Nephron (organoid): Measurements from ENCODE around the gene PRSS33.

Experiments
- H3K27ac Mint-ChIP-seq, 3 experiments: 2 replicates each; pipeline ENCODE4 v1.8.0; 2020; ENCODE audit warnings: mixed read lengths in 3 of 3, mild to moderate bottlenecking in 2 of 3, moderate library complexity in 1 of 3
- H3K27me3 Mint-ChIP-seq: 2 replicates; pipeline ENCODE4 v1.8.0; 2021; ENCODE audit warnings: low read depth, mild to moderate bottlenecking, moderate library complexity, mixed read lengths
- H3K36me3 Mint-ChIP-seq: 2 replicates; pipeline ENCODE4 v1.8.0; 2020; ENCODE audit warnings: low read depth, mixed read lengths
- H3K4me1 Mint-ChIP-seq: 2 replicates; pipeline ENCODE4 v1.8.0; 2020; ENCODE audit warnings: mixed read lengths
- H3K4me3 Mint-ChIP-seq, 3 experiments: 2 replicates each; pipeline ENCODE4 v1.8.0; 2020; ENCODE audit warnings: mild to moderate bottlenecking in 3 of 3, mixed read lengths in 3 of 3, moderate library complexity in 2 of 3
- H3K9me3 Mint-ChIP-seq: 2 replicates; pipeline ENCODE4 v1.8.0; 2020; ENCODE audit warnings: mixed read lengths
- TF ChIP-seq, protein P1 (sequence below), 3 experiments: fragments of 200-600 bp; sonication (generic); IDR thresholded peaks; one replicate each; pipeline ENCODE4 v1.5.0; 2021; ENCODE audit warnings: antibody characterized with exemption in 3 of 3; ENCODE audit not compliant: unreplicated experiment in 3 of 3

The PRSS33 gene

DNA sequence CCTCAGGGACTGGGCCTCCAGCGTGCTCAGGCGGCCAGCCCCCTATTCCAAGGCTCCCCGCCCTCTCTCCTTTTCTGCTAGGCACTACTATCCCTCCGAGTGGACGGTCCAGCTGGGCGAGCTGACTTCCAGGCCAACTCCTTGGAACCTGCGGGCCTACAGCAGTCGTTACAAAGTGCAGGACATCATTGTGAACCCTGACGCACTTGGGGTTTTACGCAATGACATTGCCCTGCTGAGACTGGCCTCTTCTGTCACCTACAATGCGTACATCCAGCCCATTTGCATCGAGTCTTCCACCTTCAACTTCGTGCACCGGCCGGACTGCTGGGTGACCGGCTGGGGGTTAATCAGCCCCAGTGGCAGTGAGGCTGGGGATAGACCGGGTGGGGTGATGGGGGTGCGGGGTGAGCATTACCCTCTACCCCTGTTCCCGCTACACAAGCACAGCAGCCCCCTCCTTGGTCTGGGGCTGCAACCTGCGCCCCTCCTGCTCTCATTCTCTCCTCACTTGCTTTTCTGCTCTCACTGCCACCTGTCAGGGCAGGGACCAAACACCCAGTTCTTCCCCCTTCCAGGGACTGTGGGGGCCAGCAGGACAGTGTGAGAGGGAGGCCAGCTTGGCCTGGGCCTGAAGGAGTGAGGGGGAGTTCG, 12.0 kb upstream of the PRSS33 start:
- peaks cover 8% of the 10 kb centered on the region for H3K4me1 Mint-ChIP-seq
- H3K27me3 Mint-ChIP-seq = peaks cover 9% of the 10 kb centered on the region
- H3K27ac Mint-ChIP-seq = no peak overlapping the region
- H3K9me3 Mint-ChIP-seq = peaks cover 16% of the 10 kb centered on the region
- TF ChIP-seq, protein P1, sequence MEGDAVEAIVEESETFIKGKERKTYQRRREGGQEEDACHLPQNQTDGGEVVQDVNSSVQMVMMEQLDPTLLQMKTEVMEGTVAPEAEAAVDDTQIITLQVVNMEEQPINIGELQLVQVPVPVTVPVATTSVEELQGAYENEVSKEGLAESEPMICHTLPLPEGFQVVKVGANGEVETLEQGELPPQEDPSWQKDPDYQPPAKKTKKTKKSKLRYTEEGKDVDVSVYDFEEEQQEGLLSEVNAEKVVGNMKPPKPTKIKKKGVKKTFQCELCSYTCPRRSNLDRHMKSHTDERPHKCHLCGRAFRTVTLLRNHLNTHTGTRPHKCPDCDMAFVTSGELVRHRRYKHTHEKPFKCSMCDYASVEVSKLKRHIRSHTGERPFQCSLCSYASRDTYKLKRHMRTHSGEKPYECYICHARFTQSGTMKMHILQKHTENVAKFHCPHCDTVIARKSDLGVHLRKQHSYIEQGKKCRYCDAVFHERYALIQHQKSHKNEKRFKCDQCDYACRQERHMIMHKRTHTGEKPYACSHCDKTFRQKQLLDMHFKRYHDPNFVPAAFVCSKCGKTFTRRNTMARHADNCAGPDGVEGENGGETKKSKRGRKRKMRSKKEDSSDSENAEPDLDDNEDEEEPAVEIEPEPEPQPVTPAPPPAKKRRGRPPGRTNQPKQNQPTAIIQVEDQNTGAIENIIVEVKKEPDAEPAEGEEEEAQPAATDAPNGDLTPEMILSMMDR (IDR thresholded peaks at IDR 0.05; ENCODE audit: unreplicated experiment in 3 of 3) = no peak
- peaks cover 4% of the 10 kb centered on the region for H3K36me3 Mint-ChIP-seq
- H3K4me3 Mint-ChIP-seq = no peak overlapping the region

DNA sequence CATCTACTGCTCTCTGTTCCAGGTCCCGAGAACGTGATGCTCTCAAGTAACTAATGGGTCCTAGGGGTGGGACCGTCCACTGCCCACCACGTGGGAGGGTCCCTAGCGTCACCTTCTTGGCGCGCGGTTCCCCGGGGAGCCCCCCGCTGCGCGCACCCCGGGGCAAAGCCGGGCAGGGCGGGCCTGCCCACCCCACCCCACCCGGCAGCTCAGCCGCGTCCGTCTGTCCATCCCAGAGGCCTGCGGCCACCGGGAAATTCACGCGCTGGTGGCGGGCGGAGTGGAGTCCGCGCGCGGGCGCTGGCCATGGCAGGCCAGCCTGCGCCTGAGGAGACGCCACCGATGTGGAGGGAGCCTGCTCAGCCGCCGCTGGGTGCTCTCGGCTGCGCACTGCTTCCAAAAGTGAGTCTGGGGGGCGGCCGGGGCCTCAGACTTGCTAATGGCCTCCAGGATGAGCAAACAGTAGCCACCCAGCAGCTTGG, 11.4 kb upstream of the PRSS33 start:
- H3K9me3 Mint-ChIP-seq = peaks cover 10% of the 10 kb centered on the region
- H3K27me3 Mint-ChIP-seq = peaks cover 9% of the 10 kb centered on the region
- H3K27ac Mint-ChIP-seq = no peak overlapping the region
- peaks cover 8% of the 10 kb centered on the region for H3K4me1 Mint-ChIP-seq
- no peak overlapping the region for H3K4me3 Mint-ChIP-seq
- H3K36me3 Mint-ChIP-seq = peaks cover 2% of the 10 kb centered on the region
- TF ChIP-seq, protein P1 (IDR thresholded peaks at IDR 0.05; ENCODE audit: unreplicated experiment in 3 of 3) = no peak

DNA sequence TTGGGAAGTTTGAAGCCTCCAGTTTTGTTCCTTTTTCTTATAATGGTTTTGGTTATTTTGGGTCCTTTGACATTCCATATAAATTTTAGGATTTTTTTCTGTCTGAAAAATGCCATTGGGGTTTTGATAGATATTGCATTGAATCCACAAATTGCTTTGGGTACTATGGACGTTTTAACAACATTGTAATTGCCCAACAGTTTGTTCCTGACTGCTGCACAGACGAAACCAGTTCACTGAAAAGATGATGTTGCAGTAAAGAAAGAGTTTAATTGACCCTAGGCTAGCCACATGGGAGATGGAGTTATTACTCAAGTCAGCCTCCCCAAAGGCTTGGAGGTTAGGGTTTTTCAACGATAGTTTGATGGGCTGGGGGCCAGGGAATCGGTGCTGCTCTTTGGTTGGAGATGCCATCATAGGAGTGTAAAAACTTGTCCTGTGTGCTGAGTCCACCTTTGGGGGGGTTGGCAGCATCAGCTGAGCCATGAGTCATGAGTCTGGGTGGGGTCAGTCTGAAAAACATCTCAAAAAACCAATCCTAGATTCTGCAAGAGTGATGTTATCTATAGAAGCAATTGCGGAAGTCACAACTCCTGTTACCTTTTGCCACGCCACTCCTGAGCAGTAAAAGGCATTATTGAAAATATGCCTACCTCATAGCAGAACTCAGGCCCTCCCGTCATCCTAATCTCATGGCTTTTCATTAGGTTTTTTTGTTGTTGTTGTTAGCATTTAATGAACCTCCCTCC, 8.2 kb upstream of the PRSS33 start:
- H3K4me3 Mint-ChIP-seq = no peak overlapping the region
- H3K36me3 Mint-ChIP-seq = no peaks in the 10 kb centered on the region
- H3K27me3 Mint-ChIP-seq = peaks cover 29% of the 10 kb centered on the region
- TF ChIP-seq, protein P1 (IDR thresholded peaks at IDR 0.05; ENCODE audit: unreplicated experiment in 3 of 3) = no peak
- H3K27ac Mint-ChIP-seq = no peak overlapping the region
- H3K9me3 Mint-ChIP-seq = peaks cover 2% of the 10 kb centered on the region
- H3K4me1 Mint-ChIP-seq = peaks cover 8% of the 10 kb centered on the region

DNA sequence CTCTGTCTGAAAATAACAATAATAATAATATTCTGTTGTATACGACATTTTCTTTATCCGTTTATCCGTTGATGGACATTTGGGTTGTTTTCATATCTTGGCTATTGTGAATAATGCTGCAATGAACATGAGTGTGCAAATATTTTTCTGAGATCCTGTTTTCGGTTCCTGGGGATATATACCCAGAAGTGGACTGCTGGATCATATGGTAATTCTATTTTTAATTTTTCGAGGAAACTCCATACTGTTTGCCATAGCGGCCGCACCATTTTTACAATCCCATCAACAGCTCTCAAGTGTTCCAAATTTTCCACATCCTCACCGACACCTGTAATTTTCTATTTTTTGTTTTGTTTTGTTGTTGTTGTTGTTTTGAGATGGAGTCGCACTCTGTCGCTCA, 5.6 kb upstream of the PRSS33 start:
- Mint-ChIP-seq H3K4me1 (peaks cover 8% of the 10 kb centered on the region), H3K36me3 (no peaks in the 10 kb centered on the region), H3K27ac (no peak overlapping the region), H3K4me3 (no peak overlapping the region), H3K9me3 (no peaks in the 10 kb centered on the region), H3K27me3 (peaks cover 34% of the 10 kb centered on the region)
- TF ChIP-seq, protein P1 (IDR thresholded peaks at IDR 0.05; ENCODE audit: unreplicated experiment in 3 of 3) = no peak

DNA sequence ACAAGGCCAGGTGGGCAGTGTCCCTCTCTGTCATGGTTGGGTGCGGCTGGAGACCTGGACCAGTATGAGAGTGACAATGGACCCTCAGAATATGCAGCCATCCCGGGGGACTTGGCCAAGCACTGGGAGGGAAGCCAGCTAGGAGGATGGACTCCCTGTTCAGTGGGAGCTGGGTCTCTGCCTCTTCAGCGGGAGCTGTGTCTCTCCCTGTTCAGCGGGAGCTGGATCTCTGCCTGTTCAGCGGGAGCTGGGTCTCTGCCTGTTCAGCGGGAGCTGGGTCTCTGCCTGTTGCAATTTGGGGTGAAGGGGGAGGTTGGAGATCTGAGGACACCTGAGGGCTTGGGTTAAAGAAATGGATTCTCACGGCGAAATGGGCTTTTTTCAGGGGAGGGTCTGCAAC, 3.8 kb upstream of the PRSS33 start:
- Mint-ChIP-seq H3K9me3 (no peaks in the 10 kb centered on the region), H3K27ac (no peak overlapping the region), H3K27me3 (peaks cover 38% of the 10 kb centered on the region), H3K4me3 (no peak overlapping the region), H3K4me1 (peaks cover 4% of the 10 kb centered on the region), H3K36me3 (no peaks in the 10 kb centered on the region)
- TF ChIP-seq, protein P1 (IDR thresholded peaks at IDR 0.05; ENCODE audit: unreplicated experiment in 3 of 3) = no peak
